HCT116 (cell line): Measurements from ENCODE around the gene RNF144B. TPM values are rescaled to one million over a fixed set of nuclear protein-coding genes. Genes with fewer than 3 reads are reported as not detected.

ENCODE experiments used
- ATAC-seq: fragments of 200-7000 bp; cut with Tn5 transposase; 2 replicates; pipeline ENCODE4 v1.9.1; 2020; ENCODE audit warnings: mild to moderate bottlenecking, moderate library complexity
- BruUV-seq: library from RNA; stranded (reverse); fragments of 400-500 nt; replicated peaks from 2 replicates; lab custom pipeline; 2021; lab: Mats Ljungman, UMichigan
- CTCF ChIA-PET: fragments of 300-600 bp; sonication (Branson Sonifier 250); formaldehyde crosslinking; loops from one replicate; lab custom pipeline; 2021; ENCODE audit warnings: antibody characterized with exemption; lab: Charles Lee
- POLR2A ChIA-PET: fragments of 300-600, 350-600 bp; sonication (Branson Sonifier 250); formaldehyde crosslinking; loops from one replicate; lab custom pipeline; 2021; ENCODE audit warnings: antibody characterized with exemption; lab: Charles Lee
- RAD21 ChIA-PET, 2 experiments: fragments of 300-600 bp; sonication (Branson Sonifier 250); formaldehyde crosslinking; loops; one replicate each; lab custom pipeline; 2023; ENCODE audit warnings: low total read pairs in 2 of 2; ENCODE audit not compliant: uncharacterized antibody in 2 of 2, unreplicated experiment in 2 of 2, low non-redundant PET in 1 of 2; lab: Charles Lee
- DNase-seq: peaks from one replicate; pipeline ENCODE4 v3.0.0-alpha.2; 2010; ENCODE audit warnings: low read depth, low spot score
- H2AFZ ChIP-seq: fragments of 200-600 bp; shearing (Covaris generic), sonication (generic); 2 replicates; pipeline ENCODE4 v1.6.1; 2017; ENCODE audit warnings: low read depth, mixed run types, mixed read lengths, antibody characterized with exemption, low read length; ENCODE audit not compliant: poor library complexity, severe bottlenecking
- H3K27ac ChIP-seq: 2 replicates; pipeline ENCODE4 v1.5.1; 2012; ENCODE audit warnings: low read depth, low read length
- H3K27me3 ChIP-seq: fragments of 200-600 bp; sonication (generic); 2 replicates; pipeline ENCODE4 v1.6.1; 2016; ENCODE audit warnings: mixed run types, low read length, mixed read lengths; ENCODE audit not compliant: insufficient read depth
- H3K36me3 ChIP-seq, 2 experiments: fragments of 200-500 bp in 1 of 2; fragments of 200-600 bp in 1 of 2; sonication (Bioruptor generic) in 1 of 2; sonication (generic) in 1 of 2; 2 replicates each; pipeline versions ENCODE4 v1.5.1 to v1.6.1; 2014 to 2016; ENCODE audit warnings: low read length in 2 of 2, inconsistent platforms in 1 of 2, mixed read lengths in 1 of 2, mixed run types in 1 of 2; ENCODE audit not compliant: insufficient read depth in 2 of 2, control insufficient read depth in 1 of 2
- H3K4me1 ChIP-seq, 2 experiments: fragments of 200-600 bp in 1 of 2; sonication (generic) in 1 of 2; 2 replicates each; pipeline versions ENCODE4 v1.5.1 to v1.6.1; 2012 to 2017; ENCODE audit warnings: low read length in 2 of 2, inconsistent platforms in 1 of 2, mild to moderate bottlenecking in 1 of 2, mixed read lengths in 1 of 2, mixed run types in 1 of 2, moderate library complexity in 1 of 2; ENCODE audit not compliant: insufficient read depth in 2 of 2, control insufficient read depth in 1 of 2
- H3K4me2 ChIP-seq: fragments of 200-600 bp; sonication (generic); 2 replicates; pipeline ENCODE4 v1.6.1; 2017; ENCODE audit warnings: mixed run types, low read length, mixed read lengths
- H3K4me3 ChIP-seq, 2 experiments: fragments of 200-600 bp in 1 of 2; sonication (generic) in 1 of 2; replicated peaks in 1 of 2; 2 replicates each; pipeline ENCODE4 v1.5.1; 2011 to 2016; ENCODE audit warnings: low read length in 2 of 2, control low read depth in 1 of 2, low read depth in 1 of 2, mild to moderate bottlenecking in 1 of 2, mixed read lengths in 1 of 2, mixed run types in 1 of 2
- H3K79me2 ChIP-seq: fragments of 200-600 bp; sonication (generic); 2 replicates; pipeline ENCODE4 v1.6.1; 2017; ENCODE audit warnings: mild to moderate bottlenecking, mixed run types, low read length, moderate library complexity, mixed read lengths; ENCODE audit not compliant: insufficient read depth
- H3K9ac ChIP-seq: fragments of 200-600 bp; sonication (generic); 2 replicates; pipeline ENCODE4 v1.6.1; 2016; ENCODE audit warnings: low read length, mixed read lengths
- H3K9me2 ChIP-seq: fragments of 200-600 bp; sonication (generic), shearing (Covaris generic); 2 replicates; pipeline ENCODE4 v1.6.1; 2017; ENCODE audit warnings: mixed run types, mild to moderate bottlenecking, moderate library complexity; ENCODE audit not compliant: insufficient read depth
- H3K9me3 ChIP-seq, 2 experiments: fragments of 200-500 bp in 1 of 2; fragments of 200-600 bp in 1 of 2; sonication (Bioruptor generic) in 1 of 2; sonication (generic) in 1 of 2; 2 replicates each; pipeline ENCODE4 v1.6.1; 2014 to 2017; ENCODE audit warnings: low read length in 2 of 2, mixed read lengths in 2 of 2, inconsistent platforms in 1 of 2, low read depth in 1 of 2, mild to moderate bottlenecking in 1 of 2, mixed run types in 1 of 2, moderate library complexity in 1 of 2; ENCODE audit not compliant: control insufficient read depth in 1 of 2, insufficient read depth in 1 of 2
- H4K20me1 ChIP-seq: fragments of 200-600 bp; sonication (generic), shearing (Covaris generic); 2 replicates; pipeline ENCODE4 v1.6.1; 2017; ENCODE audit warnings: mixed run types, mild to moderate bottlenecking, moderate library complexity; ENCODE audit not compliant: insufficient read depth
- EZH2phosphoT487 ChIP-seq: fragments of 200-600 bp; IDR thresholded peaks from 2 replicates; pipeline ENCODE4 v1.6.1; 2018; ENCODE audit warnings: antibody characterized with exemption, borderline replicate concordance
- POLR2AphosphoS5 ChIP-seq: IDR thresholded peaks from 2 replicates; pipeline ENCODE4 v1.6.1; 2011; ENCODE audit warnings: mild to moderate bottlenecking, low read depth, low read length, moderate library complexity
- RAD21 ChIP-seq: IDR thresholded peaks from 2 replicates; pipeline ENCODE4 v1.6.1; 2012; ENCODE audit warnings: low read depth, mild to moderate bottlenecking
- SP1 ChIP-seq: IDR thresholded peaks from 2 replicates; pipeline ENCODE4 v1.6.1; 2012; ENCODE audit warnings: low read depth
- SRF ChIP-seq: IDR thresholded peaks from 2 replicates; pipeline ENCODE4 v1.6.1; 2012; ENCODE audit warnings: low read depth
- TCF7L2 ChIP-seq: IDR thresholded peaks from 2 replicates; pipeline ENCODE4 v1.7.0; 2011; ENCODE audit warnings: borderline replicate concordance, inconsistent platforms; ENCODE audit not compliant: insufficient read depth, insufficient read length; ENCODE audit errors: extremely low read depth
- YY1 ChIP-seq: IDR thresholded peaks from 2 replicates; pipeline ENCODE4 v1.6.1; 2011; ENCODE audit warnings: low read length, low read depth, moderate library complexity, mild to moderate bottlenecking; ENCODE audit not compliant: insufficient replicate concordance; ENCODE audit errors: extremely low read depth
- ZFX ChIP-seq: fragments of 450-650 bp; IDR thresholded peaks from 2 replicates; pipeline ENCODE4 v1.6.1; 2017
- ZNF274 ChIP-seq: fragments of 200-500 bp; sonication (Bioruptor generic); IDR thresholded peaks from 2 replicates; pipeline ENCODE4 v1.6.1; 2014; ENCODE audit warnings: mild to moderate bottlenecking, low read depth, low read length, inconsistent platforms
- intact Hi-C: fragments of 100-400 bp; cut with micrococcal nuclease; formaldehyde crosslinking; loops from 2 replicates; pipeline ENCODE4 v1.10.0; 2022
- total RNA-seq: library from RNA; stranded (reverse); gene quantifications from one replicate; pipeline ENCODE4 v1.2.1, GENCODE V29; 2021; ENCODE audit not compliant: unreplicated experiment
- TF ChIP-seq, protein P1 (sequence below): IDR thresholded peaks from 2 replicates; pipeline ENCODE4 v1.6.1; 2012
- TF ChIP-seq, protein P2 (sequence below): IDR thresholded peaks from 2 replicates; pipeline ENCODE4 v1.6.1; 2011; ENCODE audit warnings: mild to moderate bottlenecking, low read length, moderate library complexity; ENCODE audit not compliant: insufficient replicate concordance; ENCODE audit errors: extremely low read depth
- TF ChIP-seq, protein P3 (sequence below): IDR thresholded peaks from 2 replicates; pipeline ENCODE4 v1.6.1; 2012; ENCODE audit warnings: low read depth

The RNF144B gene
- total RNA-seq, 1 experiment from 2014 or later, result 2.1 TPM

DNA sequence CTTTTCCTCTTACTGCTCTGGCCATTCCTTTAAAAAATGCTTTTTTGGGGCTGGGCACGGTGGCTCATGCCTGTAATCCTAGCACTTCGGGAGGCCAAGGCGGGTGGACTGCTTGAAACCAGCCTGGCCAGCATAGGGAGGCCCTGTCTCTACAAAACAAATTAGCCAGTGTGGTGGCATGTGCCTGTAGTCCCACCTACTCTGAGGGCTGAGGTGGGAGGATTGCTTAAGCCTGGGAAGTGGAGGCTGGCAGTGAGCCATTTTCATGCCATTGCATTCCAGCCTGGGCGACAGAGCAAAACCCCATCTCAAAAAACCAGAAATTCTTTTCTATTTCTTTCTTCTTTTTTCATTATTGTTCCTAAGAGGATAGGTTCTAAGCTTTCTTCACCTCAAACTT, 36.9 kb upstream of the RNF144B start:
- intact Hi-C loops, result no loop called here
- DNase-seq (no peak), ATAC-seq (no peak)
- no peaks in the 10 kb centered on the region for H3K4me1 ChIP-seq
- TF ChIP-seq RAD21 (no peak), TCF7L2 (no peak), SRF (no peak), EZH2phosphoT487 (no peak), ZFX (no peak), POLR2AphosphoS5 (no peak), SP1 (no peak), YY1 (no peak), ZNF274 (no peak)
- TF ChIP-seq, protein P1, sequence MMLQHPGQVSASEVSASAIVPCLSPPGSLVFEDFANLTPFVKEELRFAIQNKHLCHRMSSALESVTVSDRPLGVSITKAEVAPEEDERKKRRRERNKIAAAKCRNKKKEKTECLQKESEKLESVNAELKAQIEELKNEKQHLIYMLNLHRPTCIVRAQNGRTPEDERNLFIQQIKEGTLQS, result no peak
- TF ChIP-seq, protein P2, sequence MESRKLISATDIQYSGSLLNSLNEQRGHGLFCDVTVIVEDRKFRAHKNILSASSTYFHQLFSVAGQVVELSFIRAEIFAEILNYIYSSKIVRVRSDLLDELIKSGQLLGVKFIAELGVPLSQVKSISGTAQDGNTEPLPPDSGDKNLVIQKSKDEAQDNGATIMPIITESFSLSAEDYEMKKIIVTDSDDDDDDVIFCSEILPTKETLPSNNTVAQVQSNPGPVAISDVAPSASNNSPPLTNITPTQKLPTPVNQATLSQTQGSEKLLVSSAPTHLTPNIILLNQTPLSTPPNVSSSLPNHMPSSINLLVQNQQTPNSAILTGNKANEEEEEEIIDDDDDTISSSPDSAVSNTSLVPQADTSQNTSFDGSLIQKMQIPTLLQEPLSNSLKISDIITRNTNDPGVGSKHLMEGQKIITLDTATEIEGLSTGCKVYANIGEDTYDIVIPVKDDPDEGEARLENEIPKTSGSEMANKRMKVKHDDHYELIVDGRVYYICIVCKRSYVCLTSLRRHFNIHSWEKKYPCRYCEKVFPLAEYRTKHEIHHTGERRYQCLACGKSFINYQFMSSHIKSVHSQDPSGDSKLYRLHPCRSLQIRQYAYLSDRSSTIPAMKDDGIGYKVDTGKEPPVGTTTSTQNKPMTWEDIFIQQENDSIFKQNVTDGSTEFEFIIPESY, result no peak
- TF ChIP-seq, protein P3, sequence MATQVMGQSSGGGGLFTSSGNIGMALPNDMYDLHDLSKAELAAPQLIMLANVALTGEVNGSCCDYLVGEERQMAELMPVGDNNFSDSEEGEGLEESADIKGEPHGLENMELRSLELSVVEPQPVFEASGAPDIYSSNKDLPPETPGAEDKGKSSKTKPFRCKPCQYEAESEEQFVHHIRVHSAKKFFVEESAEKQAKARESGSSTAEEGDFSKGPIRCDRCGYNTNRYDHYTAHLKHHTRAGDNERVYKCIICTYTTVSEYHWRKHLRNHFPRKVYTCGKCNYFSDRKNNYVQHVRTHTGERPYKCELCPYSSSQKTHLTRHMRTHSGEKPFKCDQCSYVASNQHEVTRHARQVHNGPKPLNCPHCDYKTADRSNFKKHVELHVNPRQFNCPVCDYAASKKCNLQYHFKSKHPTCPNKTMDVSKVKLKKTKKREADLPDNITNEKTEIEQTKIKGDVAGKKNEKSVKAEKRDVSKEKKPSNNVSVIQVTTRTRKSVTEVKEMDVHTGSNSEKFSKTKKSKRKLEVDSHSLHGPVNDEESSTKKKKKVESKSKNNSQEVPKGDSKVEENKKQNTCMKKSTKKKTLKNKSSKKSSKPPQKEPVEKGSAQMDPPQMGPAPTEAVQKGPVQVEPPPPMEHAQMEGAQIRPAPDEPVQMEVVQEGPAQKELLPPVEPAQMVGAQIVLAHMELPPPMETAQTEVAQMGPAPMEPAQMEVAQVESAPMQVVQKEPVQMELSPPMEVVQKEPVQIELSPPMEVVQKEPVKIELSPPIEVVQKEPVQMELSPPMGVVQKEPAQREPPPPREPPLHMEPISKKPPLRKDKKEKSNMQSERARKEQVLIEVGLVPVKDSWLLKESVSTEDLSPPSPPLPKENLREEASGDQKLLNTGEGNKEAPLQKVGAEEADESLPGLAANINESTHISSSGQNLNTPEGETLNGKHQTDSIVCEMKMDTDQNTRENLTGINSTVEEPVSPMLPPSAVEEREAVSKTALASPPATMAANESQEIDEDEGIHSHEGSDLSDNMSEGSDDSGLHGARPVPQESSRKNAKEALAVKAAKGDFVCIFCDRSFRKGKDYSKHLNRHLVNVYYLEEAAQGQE, result no peak
- H3K4me3 ChIP-seq, result no peak overlapping the region
- H3K9me3 ChIP-seq, result no peaks in the 10 kb centered on the region
- H3K4me2 ChIP-seq, result no peak overlapping the region
- H4K20me1 ChIP-seq, result no peaks in the 10 kb centered on the region
- POLR2A ChIA-PET, result no interaction called here
- H3K79me2 ChIP-seq, result no peaks in the 10 kb centered on the region
- no peak overlapping the region for H3K27ac ChIP-seq
- no peaks in the 10 kb centered on the region for H3K27me3 ChIP-seq
- RAD21 ChIA-PET, result no interaction called here
- BruUV-seq, result no TSS peak
- H3K9ac ChIP-seq, result no peak overlapping the region
- no peaks in the 10 kb centered on the region for H3K9me2 ChIP-seq
- H2AFZ ChIP-seq, result no peak overlapping the region
- CTCF ChIA-PET, result no interaction called here
- no peaks in the 10 kb centered on the region for H3K36me3 ChIP-seq
